ENCODE data around the gene CYBB.

- TF ChIP-seq YY1 (IDR thresholded peaks at IDR 0.05; ENCODE audit: insufficient read depth, insufficient read length): no peak
- no peak for TF ChIP-seq ZNF274 (IDR thresholded peaks at IDR 0.05; ENCODE audit: low read depth, low read length)
- no peak for TF ChIP-seq SUZ12 (IDR thresholded peaks at IDR 0.05; ENCODE audit: extremely low read depth, insufficient read depth, insufficient read length)
Observed at GRCh38 chrX:37818031-37818430, 38.2 kb downstream of the CYBB start.
